ENCODE data around the gene MT1X. TPM values are rescaled to one million over a fixed set of nuclear protein-coding genes. Genes with fewer than 3 reads are reported as not detected.

Gene MT1X
- total and polyA plus RNA-seq, 2 experiments from 2014 or later: 293 to 942 TPM

DNA sequence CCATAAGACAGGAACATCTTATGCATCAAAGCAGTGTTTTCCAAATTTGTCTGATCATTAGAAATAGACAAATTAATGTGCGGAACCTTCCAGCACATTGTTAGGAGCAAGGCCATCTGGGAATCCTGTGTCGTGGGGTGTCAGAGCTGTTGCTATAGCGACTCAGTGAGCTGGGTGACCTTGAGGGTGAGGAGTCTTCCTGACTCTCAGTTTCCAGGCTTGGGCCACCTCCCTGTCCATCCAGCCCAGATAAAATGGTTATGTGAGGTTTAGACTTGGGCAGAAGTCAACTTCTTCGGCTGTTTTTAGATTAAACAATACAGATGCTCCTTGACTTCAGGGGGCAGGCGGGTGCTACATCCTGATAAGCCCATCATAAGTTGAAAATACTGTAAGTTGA, 20.6 kb downstream of the MT1X start:
- Mint-ChIP-seq H3K9me3 (peaks cover 2% of the 10 kb centered on the region; the same call in 1 of the 3 replicates), H3K36me3 (ENCODE audit: low read depth) (0 out of 3 replicates have a peak, but pooled peaks cover 2% of the 10 kb centered on the region), H3K4me1 (peaks cover 11% of the 10 kb centered on the region), H3K27ac (no peak overlapping the region), H3K4me3 (no peak overlapping the region), H3K27me3 (ENCODE audit: insufficient read depth, low read depth, poor library complexity) (peaks cover 16% of the 10 kb centered on the region)
- Histone ChIP-seq H3K4me2 (no peak overlapping the region), H3K9me2 (ENCODE audit: insufficient read depth) (no peaks in the 10 kb centered on the region), H2AFZ (0 out of 2 replicates have a peak overlapping the region, but pooled peaks have one; percentile 16), H3K4me3 (no peak overlapping the region), H3K36me3 (ENCODE audit: insufficient read depth) (no peaks in the 10 kb centered on the region), H3K27me3 (ENCODE audit: insufficient read depth) (no peaks in the 10 kb centered on the region), H4K20me1 (replicated peaks; ENCODE audit: insufficient read depth) (no peaks in the 10 kb centered on the region), H3F3A (replicated peaks; ENCODE audit: low read depth) (0 out of 2 replicates have a peak, but pooled peaks cover 4% of the 10 kb centered on the region), H3K27ac (ENCODE audit: low read depth) (no peak overlapping the region), H3K4me1 (ENCODE audit: insufficient read depth) (peaks cover 7% of the 10 kb centered on the region; the same call in 1 of the 2 replicates), H3K79me2 (replicated peaks; ENCODE audit: insufficient read depth) (no peaks in the 10 kb centered on the region)
- TF ChIP-seq ZNF114 (CRISPR knock-in tag; IDR thresholded peaks at IDR 0.05) (no peak), EZH2 (IDR thresholded peaks at IDR 0.05; ENCODE audit: low read depth, unreplicated experiment) (no peak), POLR2AphosphoS5 (IDR thresholded peaks at IDR 0.05; ENCODE audit: low read depth) (no peak), STAT1 (IDR thresholded peaks at IDR 0.05; ENCODE audit: unreplicated experiment) (no peak), CREB1 (CRISPR knock-in tag; IDR thresholded peaks at IDR 0.05; ENCODE audit: low read depth) (no peak), ZNF462 (CRISPR knock-in tag; IDR thresholded peaks at IDR 0.05) (no peak), EZH2phosphoT487 (IDR thresholded peaks at IDR 0.05; ENCODE audit: unreplicated experiment) (no peak), JUNB (IDR thresholded peaks at IDR 0.05; ENCODE audit: unreplicated experiment) (no peak), NANOG (IDR thresholded peaks at IDR 0.05; ENCODE audit: borderline replicate concordance) (no peak), ZNF331 (CRISPR knock-in tag; IDR thresholded peaks at IDR 0.05; ENCODE audit: low read depth) (no peak)
- TF ChIP-seq, protein P1, sequence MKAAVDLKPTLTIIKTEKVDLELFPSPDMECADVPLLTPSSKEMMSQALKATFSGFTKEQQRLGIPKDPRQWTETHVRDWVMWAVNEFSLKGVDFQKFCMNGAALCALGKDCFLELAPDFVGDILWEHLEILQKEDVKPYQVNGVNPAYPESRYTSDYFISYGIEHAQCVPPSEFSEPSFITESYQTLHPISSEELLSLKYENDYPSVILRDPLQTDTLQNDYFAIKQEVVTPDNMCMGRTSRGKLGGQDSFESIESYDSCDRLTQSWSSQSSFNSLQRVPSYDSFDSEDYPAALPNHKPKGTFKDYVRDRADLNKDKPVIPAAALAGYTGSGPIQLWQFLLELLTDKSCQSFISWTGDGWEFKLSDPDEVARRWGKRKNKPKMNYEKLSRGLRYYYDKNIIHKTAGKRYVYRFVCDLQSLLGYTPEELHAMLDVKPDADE (IDR thresholded peaks at IDR 0.05): no peak
- TF ChIP-seq, protein P2, sequence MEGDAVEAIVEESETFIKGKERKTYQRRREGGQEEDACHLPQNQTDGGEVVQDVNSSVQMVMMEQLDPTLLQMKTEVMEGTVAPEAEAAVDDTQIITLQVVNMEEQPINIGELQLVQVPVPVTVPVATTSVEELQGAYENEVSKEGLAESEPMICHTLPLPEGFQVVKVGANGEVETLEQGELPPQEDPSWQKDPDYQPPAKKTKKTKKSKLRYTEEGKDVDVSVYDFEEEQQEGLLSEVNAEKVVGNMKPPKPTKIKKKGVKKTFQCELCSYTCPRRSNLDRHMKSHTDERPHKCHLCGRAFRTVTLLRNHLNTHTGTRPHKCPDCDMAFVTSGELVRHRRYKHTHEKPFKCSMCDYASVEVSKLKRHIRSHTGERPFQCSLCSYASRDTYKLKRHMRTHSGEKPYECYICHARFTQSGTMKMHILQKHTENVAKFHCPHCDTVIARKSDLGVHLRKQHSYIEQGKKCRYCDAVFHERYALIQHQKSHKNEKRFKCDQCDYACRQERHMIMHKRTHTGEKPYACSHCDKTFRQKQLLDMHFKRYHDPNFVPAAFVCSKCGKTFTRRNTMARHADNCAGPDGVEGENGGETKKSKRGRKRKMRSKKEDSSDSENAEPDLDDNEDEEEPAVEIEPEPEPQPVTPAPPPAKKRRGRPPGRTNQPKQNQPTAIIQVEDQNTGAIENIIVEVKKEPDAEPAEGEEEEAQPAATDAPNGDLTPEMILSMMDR (conservative IDR thresholded peaks at IDR 0.05; ENCODE audit: low read depth in 2 of 2): no peak
- TF ChIP-seq, protein P3, sequence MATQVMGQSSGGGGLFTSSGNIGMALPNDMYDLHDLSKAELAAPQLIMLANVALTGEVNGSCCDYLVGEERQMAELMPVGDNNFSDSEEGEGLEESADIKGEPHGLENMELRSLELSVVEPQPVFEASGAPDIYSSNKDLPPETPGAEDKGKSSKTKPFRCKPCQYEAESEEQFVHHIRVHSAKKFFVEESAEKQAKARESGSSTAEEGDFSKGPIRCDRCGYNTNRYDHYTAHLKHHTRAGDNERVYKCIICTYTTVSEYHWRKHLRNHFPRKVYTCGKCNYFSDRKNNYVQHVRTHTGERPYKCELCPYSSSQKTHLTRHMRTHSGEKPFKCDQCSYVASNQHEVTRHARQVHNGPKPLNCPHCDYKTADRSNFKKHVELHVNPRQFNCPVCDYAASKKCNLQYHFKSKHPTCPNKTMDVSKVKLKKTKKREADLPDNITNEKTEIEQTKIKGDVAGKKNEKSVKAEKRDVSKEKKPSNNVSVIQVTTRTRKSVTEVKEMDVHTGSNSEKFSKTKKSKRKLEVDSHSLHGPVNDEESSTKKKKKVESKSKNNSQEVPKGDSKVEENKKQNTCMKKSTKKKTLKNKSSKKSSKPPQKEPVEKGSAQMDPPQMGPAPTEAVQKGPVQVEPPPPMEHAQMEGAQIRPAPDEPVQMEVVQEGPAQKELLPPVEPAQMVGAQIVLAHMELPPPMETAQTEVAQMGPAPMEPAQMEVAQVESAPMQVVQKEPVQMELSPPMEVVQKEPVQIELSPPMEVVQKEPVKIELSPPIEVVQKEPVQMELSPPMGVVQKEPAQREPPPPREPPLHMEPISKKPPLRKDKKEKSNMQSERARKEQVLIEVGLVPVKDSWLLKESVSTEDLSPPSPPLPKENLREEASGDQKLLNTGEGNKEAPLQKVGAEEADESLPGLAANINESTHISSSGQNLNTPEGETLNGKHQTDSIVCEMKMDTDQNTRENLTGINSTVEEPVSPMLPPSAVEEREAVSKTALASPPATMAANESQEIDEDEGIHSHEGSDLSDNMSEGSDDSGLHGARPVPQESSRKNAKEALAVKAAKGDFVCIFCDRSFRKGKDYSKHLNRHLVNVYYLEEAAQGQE (IDR thresholded peaks at IDR 0.05; ENCODE audit: unreplicated experiment): no peak
- no peak for ATAC-seq
- no peak for DNase-seq (ENCODE audit: low spot score)
